Measurements from ENCODE around the gene SIK3.
"Not testable (repeated sequence)": the region's sequence is repeated elsewhere in the genome, so short reads cannot be mapped to it uniquely, and the experiment has no call there.

Gene SIK3

GRCh38 chr11:117098269-117099232 lies at the start of gene SIK3:
Gene SIK3 (minus strand): TSS chr11:117098428. CDS start chr11:117098415, 13 bp downstream.
- DNase-seq (ENCODE audit: low read depth in 3 of 3) = peak; percentile 80 to 92 (median 85)

DNA sequence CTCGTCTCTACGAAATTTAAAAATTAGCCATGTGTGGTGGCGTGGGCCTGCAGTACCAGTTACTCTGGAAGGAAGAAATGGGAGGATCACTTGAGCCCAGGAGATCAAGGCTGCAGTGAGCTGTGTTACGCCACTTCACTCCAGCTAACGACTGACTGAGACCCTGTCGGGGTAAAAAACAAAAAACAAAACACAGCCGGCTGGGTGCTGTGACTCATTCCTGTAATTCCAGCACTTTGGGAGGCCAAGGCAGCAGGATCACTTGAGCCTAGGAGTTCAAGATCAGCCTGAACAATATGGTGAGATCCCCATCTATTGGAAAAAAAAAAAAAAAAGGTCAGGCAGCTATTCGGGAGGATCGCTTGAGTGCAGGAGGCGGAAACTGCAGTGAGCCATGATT lies 48.3 kb upstream of the SIK3 start:
- no peak for DNase-seq (ENCODE audit: low read depth in 3 of 3)

DNA sequence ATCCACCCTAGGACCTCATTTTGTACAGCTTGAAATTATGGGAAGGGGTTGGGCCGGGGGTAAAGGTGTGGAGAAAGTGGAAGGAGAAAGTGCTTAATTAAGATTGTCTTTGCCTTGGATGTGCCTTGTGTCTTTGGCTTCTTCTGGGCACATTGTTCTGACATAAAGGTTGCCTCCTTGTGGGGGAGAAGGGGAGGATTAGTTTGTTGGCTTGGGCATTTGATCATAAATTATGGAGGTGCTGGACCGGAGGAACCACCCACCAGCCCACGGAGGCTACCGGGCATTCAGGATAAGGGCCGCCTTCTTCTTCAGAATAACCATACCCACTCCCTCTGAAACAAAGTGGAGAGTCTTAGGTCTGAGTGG lies 47.1 kb upstream of the SIK3 start:
- peak in 1 of 3 donors; percentile 1 for DNase-seq (ENCODE audit: low read depth in 3 of 3)

DNA sequence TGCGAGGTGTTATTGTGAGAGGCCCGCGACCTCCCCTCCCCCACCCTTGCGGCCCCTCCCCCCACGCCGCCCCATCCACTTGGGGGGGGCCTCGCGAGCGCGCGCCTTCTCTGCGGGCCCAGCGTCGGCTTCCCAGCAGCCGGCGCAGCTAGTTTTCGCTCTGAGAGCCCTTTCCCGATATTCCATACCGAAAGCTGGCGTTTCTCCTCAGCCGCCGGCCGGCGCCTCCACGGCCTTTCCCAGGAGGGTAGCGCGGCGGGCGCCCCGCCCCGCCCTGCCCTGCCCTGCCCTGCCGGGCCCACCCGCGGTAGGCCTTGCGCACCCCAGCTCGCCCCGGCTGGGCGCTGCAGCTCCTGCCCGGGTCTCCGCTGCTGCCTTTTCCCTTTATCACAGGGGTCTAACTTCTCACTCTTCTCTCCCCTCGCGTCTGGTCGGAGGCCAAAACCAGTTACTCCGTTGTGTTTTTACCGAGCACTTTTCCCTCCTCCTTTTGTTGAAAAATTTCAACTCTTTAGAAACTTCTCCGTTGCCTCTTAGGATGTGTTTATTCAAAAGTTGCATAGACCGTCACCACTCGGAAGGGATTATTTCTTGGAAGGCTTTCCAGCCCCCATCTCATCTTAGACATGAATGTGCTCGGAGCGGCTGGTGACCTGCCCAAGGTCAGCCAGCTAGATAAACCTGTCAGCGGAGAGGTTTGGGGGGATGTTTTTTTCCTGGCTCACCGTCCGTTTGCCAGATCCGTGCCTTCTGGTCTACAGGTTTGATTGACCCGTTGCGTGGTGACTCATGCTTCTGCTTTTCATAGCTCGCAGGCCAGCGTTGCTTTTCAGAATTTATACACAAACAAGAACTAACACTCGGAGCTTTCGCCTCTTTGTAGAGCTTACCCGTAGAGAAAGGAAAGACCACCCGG lies 46.5 kb upstream of the SIK3 start:
- peak in 1 of 3 donors; percentile 15 for DNase-seq (ENCODE audit: low read depth in 3 of 3)

DNA sequence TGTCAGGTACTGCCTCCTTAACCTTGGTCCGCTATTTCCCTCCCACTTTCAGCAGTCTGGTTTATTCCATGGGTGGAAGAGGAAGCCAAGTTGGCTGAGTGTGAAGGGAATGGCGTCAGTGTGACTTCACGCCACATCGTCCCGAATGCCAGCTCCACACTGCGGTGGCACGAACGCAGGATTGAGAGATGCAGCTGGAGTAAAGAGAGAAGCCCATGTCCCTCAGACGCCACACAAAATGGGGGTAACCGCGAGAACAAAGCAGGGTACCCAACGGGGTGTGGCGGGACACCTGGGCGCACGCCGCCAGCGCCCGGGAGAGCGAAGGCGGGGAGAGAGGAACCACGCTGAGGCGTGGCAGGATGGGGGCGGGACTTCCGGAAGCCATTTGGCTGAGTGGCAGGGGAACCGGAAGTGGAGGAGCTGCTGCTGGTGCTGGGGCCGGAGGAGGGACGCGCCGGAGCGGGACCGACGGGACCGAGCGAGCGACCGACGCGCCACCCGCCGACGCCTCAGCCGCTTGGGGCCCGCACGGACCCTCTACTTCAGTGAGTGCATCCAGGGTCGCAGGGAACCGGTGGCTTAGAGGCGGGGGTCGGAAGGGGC lies 45.7 kb upstream of the SIK3 start, which contains the start of gene PAFAH1B2:
TSS of gene PAFAH1B2 (plus strand) at position 417 of the 606 bp plus-strand sequence. CDS start 8,161 bp downstream, outside the sequence.
- peak; percentile 91 to 97 (median 94) for DNase-seq (ENCODE audit: low read depth in 3 of 3)

DNA sequence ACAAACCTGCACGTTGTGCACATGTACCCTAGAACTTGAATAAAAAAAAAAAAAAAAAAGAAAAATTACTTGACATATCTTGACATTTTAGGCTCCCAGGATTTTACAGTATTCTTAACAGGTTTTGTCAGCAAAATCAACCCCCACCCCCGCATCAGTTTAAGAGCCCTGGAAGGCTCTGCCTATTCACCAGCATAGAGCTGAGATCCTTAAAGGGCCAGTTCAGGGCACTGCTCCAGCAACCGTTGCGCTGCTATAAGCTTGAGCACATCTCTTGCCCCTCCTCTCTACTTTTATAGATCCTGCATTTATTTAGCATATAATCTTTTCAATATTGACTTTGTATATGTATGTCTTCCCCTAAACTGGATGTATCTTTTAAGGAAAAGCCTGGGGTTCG lies 45.2 kb upstream of the SIK3 start:
- DNase-seq (ENCODE audit: low read depth in 3 of 3) = peak in 2 of 3 donors; percentile 13 to 17

DNA sequence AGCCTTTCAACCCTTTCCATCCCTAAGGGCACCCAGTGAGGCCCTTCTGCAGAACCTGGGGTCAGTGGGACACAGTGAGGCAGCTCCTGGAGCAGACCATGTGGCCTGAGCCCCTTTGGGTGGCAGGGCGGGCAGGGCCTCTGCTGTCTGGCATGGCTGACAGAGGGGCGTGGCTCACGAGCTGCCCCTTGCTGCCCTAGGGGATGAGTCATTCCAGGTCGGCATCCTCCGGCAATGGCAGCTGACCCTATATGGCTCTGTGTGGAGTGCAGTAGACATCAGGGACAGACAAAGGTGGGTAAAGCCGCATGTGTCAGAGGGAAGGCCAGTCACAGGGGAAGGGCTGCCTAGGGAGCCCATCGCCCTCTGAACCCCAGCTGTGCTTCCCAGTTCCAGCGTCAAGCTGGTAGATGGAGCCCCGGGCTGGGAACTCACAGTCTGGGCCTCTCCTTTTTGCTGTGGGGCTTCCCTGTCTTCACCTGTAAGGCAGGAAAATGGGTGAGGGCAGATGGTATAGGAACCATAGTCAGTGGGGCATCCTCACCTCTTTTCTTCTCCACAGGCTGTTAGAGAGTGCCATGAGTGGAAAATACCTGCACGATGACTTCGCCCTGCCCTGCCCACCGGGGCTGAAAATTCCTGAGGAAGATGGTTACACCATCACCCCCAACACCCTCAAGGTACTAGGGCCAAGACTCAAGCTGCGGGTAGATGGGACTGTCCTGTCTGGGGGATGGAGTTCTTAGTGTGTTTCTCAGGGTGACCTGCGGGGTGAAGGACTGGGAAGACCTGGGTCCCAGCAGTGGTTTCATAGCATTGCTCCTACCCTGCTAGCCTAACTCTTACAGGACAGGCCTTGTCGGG lies 39.2 kb upstream of the SIK3 start:
- DNase-seq (ENCODE audit: low read depth in 3 of 3) = not testable (repeated sequence)

DNA sequence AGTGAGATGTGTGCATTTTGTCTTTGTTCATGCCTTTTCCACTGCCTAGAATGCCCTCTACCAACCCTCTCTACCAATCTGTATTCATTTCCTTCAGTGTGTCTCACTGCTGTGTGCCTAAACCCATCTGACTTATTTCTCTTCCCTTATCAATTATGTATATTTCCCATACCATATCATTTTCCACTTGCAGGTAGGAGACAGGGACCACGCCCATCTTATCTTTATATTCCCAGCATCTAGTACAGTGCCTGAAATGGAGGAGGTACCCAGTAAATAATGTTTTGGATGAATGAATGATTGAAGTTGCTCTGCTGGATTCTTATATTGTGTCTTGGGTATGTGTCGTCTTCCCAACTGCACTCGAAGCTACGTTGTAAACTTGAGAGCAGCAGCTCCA lies 36.8 kb upstream of the SIK3 start:
- not testable (repeated sequence) for DNase-seq (ENCODE audit: low read depth in 3 of 3)

DNA sequence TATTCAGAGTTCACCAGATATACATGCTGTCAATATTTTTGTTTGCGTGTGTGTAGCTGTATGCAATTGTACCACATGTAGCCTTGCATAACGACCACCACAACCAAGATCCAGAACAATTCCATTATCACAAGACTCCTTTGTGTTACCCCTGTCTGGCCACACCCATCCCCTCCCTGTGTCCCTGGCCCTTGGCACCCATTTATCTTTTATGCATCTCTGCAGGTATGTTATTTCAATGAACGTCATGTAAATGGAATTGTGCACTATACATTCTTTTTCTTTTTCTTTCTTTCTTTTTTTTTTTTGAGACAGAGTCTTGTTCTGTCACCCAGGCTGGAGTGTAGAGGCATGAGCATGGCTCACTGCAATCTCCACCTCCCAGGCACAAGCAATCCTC lies 36.2 kb upstream of the SIK3 start:
- DNase-seq (ENCODE audit: low read depth in 3 of 3) = no peak

GRCh38 chr11:117130879-117131278 lies 32.7 kb upstream of the SIK3 start:
- DNase-seq (ENCODE audit: low read depth in 3 of 3) = no peak

GRCh38 chr11:117130396-117130795 lies 32.2 kb upstream of the SIK3 start:
- DNase-seq (ENCODE audit: low read depth in 3 of 3) = not testable (repeated sequence)

DNA sequence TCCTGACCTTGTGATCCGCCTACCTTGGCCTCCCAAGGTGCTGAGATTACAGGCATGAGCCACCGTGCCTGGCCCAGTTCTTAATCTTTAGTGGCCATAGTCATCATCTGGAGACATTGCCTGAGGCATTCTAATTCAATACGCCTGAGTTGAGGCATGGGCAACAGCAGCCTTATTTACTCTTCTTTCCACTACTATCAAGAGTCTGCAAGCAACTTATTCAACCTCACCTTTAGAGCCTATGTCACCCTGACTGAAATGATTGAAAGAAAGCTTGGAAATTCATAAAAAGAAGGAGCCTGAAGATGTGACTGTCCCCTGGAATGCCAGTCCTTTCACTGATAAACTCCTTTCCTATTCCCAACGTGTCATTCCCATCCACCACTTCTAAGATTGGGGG lies 30.1 kb upstream of the SIK3 start:
- DNase-seq (ENCODE audit: low read depth in 3 of 3) = no peak

GRCh38 chr11:117127171-117127901 lies 29.1 kb upstream of the SIK3 start:
- no peak for DNase-seq (ENCODE audit: low read depth in 3 of 3)

- no peak for DNase-seq (ENCODE audit: low read depth in 3 of 3)
Measured at GRCh38 chr11:117126223-117126965, 28.2 kb upstream of the SIK3 start.

- no peak for DNase-seq (ENCODE audit: low read depth in 3 of 3)
Measured at GRCh38 chr11:117122556-117122955, 24.3 kb upstream of the SIK3 start.

DNA sequence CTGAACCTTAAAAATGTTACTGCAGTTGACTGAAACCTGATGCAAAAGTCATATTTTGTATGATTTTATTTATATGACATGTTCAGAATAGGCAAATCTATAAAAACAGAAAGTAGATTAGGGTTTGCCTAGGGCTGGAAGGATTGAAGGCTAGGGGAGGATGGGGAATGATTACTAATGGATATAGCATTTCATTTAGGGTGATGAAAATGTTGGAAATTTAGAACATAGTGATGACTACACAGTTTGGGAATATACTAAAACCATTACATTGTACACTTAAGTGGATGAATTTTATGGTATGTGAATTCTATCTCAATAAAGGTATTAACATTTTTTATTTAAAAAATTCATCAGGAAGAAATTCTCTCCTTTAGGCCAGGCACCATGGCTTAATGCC lies 22.9 kb upstream of the SIK3 start:
- DNase-seq (ENCODE audit: low read depth in 3 of 3) = no peak

GRCh38 chr11:117117681-117118080 lies 19.5 kb upstream of the SIK3 start:
- DNase-seq (ENCODE audit: low read depth in 3 of 3) = no peak

GRCh38 chr11:117112939-117113338 lies 14.7 kb upstream of the SIK3 start:
- not testable (repeated sequence) for DNase-seq (ENCODE audit: low read depth in 3 of 3)

DNA sequence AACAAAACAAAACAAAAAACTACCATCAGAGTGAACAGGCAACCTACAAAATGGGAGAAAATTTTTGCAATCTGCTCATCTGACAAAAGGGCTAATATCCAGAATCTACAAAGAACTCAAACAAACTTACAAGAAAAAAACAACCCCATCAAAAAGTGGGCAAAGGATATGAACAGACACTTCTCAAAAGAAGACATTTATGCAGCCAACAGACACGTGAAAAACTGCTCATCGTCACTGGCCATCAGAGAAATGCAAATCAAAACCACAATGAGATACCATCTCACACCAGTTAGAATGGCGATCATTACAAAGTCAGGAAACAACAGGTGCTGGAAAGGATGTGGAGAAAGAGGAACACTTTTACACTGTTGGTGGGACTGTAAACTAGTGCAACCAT lies 14.3 kb upstream of the SIK3 start:
- not testable (repeated sequence) for DNase-seq (ENCODE audit: low read depth in 3 of 3)
